Measurements from ENCODE around the gene ALAS1. TPM values are rescaled to one million over a fixed set of nuclear protein-coding genes. Genes with fewer than 3 reads are reported as not detected.

ALAS1 gene
- total RNA-seq, 4 donors from 2014 or later: 61.0 to 99.8 (median 68.4) TPM

- no peaks in the 10 kb centered on the region for H3K9me3 ChIP-seq
- TF ChIP-seq POLR2A (IDR thresholded peaks at IDR 0.05) (no peak), CTCF (IDR thresholded peaks at IDR 0.05 in 4 of 5, conservative IDR thresholded peaks at IDR 0.05 in 1 of 5) (no peak)
- H3K27ac ChIP-seq: peak overlapping the region in 1 of 4 donors; percentile 18
- H3K36me3 ChIP-seq: no peaks in the 10 kb centered on the region
- DNase-seq: peak; percentile 80 to 85
- in situ Hi-C loops (cut with MboI; ENCODE audit: low sequenced_read_pairs in 4 of 4): no loop called here
- peaks cover 10 to 13% of the 10 kb centered on the region in 2 donors for H3K4me1 ChIP-seq
- peak; percentile 73 to 79 for ATAC-seq
- H3K4me3 ChIP-seq: no peak overlapping the region
- intact Hi-C loops (cut with DNase I; ENCODE audit: low total_unique reads): no loop called here
- no peaks in the 10 kb centered on the region for H3K27me3 ChIP-seq
Observed at GRCh38 chr3:52193065-52193464, 4.9 kb upstream of the ALAS1 start.

GRCh38 chr3:52194485-52195290 is 3.3 kb upstream of the ALAS1 start:
- peaks cover 0 to 6% of the 10 kb centered on the region in 2 donors for H3K36me3 ChIP-seq
- H3K4me3 ChIP-seq: no peak overlapping the region
- intact Hi-C loops (cut with DNase I; ENCODE audit: low total_unique reads): no loop called here
- in situ Hi-C loops (cut with MboI; ENCODE audit: low sequenced_read_pairs in 4 of 4): no loop called here
- H3K9me3 ChIP-seq: no peaks in the 10 kb centered on the region
- no peak overlapping the region for H3K27ac ChIP-seq
- peaks cover 21 to 27% of the 10 kb centered on the region in 2 donors for H3K4me1 ChIP-seq
- TF ChIP-seq CTCF (IDR thresholded peaks at IDR 0.05 in 4 of 5, conservative IDR thresholded peaks at IDR 0.05 in 1 of 5) (no peak), POLR2A (IDR thresholded peaks at IDR 0.05) (no peak)
- no peaks in the 10 kb centered on the region for H3K27me3 ChIP-seq
- ATAC-seq (no peak), DNase-seq (no peak)

- ATAC-seq (no peak), DNase-seq (no peak)
- in situ Hi-C loops (cut with MboI; ENCODE audit: low sequenced_read_pairs in 4 of 4) (no loop called here), intact Hi-C loops (cut with DNase I; ENCODE audit: low total_unique reads) (no loop called here)
- H3K36me3 ChIP-seq: peaks cover 0 to 11% of the 10 kb centered on the region in 2 donors
- H3K9me3 ChIP-seq: no peaks in the 10 kb centered on the region
- H3K27ac ChIP-seq: peak overlapping the region in 1 of 4 donors; percentile 97
- TF ChIP-seq CTCF (IDR thresholded peaks at IDR 0.05 in 4 of 5, conservative IDR thresholded peaks at IDR 0.05 in 1 of 5) (no peak), POLR2A (IDR thresholded peaks at IDR 0.05) (no peak)
- H3K27me3 ChIP-seq: no peaks in the 10 kb centered on the region
- H3K4me3 ChIP-seq: no peak overlapping the region
- peaks cover 26 to 30% of the 10 kb centered on the region in 2 donors for H3K4me1 ChIP-seq
Observed at GRCh38 chr3:52195291-52195597, 2.7 kb upstream of the ALAS1 start.

GRCh38 chr3:52195823-52196331 is 2.1 kb upstream of the ALAS1 start:
- Histone ChIP-seq H3K27me3 (no peaks in the 10 kb centered on the region), H3K4me3 (no peak overlapping the region), H3K4me1 (peaks cover 30 to 34% of the 10 kb centered on the region in 2 donors), H3K36me3 (peaks cover 0 to 16% of the 10 kb centered on the region in 2 donors), H3K27ac (peak overlapping the region; percentile 27 to 97 (median 46)), H3K9me3 (no peaks in the 10 kb centered on the region)
- DNase-seq (no peak), ATAC-seq (peak in 1 of 2 donors; percentile 11)
- intact Hi-C loops (cut with DNase I; ENCODE audit: low total_unique reads): no loop called here
- no peak for TF ChIP-seq POLR2A (IDR thresholded peaks at IDR 0.05)
- no peak for TF ChIP-seq CTCF (IDR thresholded peaks at IDR 0.05 in 4 of 5, conservative IDR thresholded peaks at IDR 0.05 in 1 of 5)
- in situ Hi-C loops (cut with MboI; ENCODE audit: low sequenced_read_pairs in 4 of 4): no loop called here

Data from gastrocnemius medialis (tissue), 4 donors.